Fibroblast of skin of right biceps (primary cell): ENCODE data around the gene RNF113B.

Source experiments
- DNase-seq: peaks from one replicate; pipeline ENCODE4 v3.0.0-alpha.2; 2013

The RNF113B gene

GRCh38 chr13:98173431-98174152 is 3.5 kb downstream of the RNF113B start:
- peak; percentile 88 for DNase-seq

DNA sequence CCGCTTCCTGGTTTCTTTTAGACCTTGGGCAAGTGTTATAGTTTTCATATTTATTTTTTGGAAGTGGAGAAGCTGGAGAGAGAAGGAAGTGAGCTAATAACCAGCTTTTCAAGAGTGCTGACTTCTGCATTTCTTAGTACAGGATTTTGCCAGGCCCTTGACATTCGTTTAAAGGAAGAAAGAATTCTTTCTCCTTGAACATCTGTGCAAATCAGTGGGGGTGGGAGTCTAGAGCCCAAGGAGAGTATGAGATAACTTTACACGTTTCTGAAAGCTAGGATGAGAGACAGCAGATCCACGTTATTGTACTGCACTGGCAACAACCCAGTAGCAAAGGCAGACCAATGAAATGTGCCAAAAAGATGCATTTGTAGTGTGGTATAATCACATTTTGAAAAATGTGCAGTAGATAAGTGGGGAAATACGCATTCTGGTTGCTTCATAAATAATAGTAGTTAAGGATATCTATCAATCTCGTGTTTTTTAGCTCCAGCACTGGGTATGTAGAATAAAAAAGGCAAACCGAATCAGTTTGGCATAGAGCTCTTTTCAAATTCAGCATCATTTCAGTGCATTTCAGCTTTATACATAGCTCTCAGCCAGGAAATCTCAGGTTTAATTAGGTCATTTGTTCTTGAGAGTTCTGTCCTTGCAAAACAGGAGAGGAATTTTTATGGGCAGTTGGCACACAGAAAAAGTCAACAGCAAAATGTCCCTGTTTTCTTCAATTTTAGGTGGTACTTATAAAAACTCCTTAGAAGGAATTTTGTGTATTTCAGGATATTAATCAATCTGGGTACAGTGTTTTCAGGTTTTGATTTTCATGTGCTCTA is 4.3 kb downstream of the RNF113B start:
- DNase-seq, result peak; percentile 23

DNA sequence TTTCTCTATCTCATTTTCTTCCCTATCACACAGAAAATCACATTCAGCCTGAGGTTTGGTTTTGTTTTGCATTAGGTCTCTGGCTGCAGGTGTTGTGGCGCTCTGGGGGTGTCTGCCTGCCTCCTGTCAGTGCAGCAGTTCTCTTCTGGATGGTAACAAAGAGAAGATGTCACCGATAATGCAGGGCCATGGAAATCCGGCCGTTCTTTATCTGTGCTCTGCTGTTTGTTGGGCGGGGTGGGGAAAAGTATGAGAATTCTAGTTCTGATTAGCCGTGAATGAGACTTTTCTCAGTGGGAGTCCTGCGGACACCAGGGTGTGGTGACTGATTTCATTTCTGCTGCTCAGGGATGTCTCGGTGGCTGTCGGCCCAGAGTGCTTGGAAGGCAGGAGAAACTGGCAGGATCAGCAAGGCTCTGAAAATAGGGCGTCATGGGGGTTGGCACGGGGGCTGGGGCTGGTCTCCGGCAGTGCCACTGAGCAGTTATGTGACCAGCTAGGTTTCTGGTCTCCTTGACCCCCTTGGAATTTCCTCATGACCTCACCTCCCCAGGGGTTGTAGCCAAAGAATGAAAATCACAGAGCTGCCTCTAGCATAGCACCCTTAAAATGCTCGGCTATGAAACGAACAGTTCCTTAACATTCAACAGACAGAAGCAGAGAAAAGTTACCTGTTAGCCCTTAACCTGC is 5.0 kb downstream of the RNF113B start:
- DNase-seq, result peak; percentile 55

DNA sequence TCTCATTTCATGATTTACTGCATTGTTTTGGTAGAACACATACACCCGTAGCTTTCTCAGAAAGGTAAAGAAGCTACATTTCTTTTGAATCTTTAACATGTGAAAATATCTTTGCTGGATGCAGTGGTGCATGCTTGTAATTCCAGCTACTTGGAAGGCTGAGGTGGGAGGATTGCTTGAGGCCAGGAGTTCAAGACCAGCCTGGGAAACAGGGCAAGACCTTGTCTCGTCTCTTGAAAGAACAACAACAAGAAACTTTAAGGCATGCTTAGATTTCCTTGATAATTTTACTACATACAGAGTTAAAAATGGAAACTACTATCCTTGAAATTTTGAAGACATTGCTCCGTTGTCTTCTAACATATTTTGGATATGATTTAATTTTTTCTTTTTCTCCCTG is 7.7 kb downstream of the RNF113B start:
- no peak for DNase-seq

DNA sequence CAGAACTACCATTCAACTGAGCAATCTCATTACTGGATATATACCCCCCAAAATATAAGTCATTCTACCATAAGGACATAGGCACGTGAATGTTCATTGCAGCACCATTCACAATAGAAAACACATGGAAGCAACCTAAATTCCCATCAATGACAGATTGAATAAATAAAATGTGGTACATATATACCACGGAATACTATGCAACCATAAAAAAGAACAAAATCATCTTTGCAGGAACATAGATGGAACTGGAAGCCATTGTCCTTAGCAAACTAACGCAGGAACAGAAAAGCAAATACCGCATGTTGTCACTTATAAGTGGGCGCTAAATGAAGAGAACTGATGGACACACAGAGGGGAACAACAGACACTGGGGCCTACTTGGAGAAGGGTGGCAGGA is 14.1 kb downstream of the RNF113B start:
- no peak for DNase-seq

DNA sequence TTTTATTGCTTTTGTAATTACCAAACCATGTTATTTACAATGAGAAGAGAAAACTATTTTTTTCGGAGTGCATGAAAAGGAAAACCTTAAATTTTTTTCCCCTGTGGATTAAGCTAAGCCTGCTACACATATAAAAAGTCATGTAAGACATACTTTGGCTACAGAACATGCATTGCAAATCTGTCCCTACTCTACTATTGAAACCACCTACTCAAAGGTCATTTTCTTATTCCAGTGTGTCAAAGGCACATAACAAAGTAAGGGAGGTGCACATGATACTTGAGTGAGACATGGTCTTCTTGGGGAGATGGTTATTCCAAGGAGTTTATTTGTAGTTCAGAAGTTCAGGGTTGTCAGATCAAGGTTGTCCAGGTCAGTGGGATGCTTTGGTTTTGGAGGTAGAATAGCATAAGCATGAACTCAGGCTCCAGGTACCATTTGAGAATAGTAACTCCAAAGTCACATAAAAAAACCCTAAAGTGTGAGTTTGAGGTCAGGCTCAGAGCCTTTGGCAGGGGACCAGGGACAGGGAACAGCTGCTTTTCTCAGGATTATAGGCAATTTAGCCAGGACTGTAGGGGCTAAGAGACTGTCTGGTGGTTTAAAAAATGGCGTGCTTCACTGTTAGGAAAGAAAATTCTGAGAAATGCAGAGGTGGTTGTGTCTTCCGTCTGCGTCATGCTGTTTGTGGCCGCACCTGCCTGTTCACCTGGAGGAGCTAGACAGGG is 18.7 kb downstream of the RNF113B start:
- no peak for DNase-seq

- no peak for DNase-seq
These were observed 19.5 kb downstream of the RNF113B start for GRCh38 chr13:98157609-98158008.

- DNase-seq, result no peak
These were observed 19.9 kb downstream of the RNF113B start for GRCh38 chr13:98157188-98157587.

DNA sequence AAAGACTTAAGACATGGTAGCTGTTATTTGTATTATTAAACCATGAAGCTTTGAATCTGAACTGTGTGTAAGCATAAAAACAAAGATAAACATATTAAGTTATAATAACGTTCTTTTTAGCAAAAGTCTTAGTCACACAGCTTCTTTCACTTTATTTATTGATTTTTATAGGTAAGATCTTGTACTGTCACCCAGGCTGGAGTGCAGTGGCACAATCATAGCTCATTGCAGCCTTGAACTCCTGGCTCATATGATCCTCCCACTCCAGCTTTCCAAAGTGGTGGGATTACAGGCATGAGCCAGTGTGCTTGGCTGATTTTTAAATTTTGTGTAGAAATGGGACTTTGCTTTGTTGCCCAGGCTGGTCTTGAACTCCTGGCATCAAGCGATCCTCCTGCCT is 20.8 kb downstream of the RNF113B start:
- DNase-seq, result no peak

DNA sequence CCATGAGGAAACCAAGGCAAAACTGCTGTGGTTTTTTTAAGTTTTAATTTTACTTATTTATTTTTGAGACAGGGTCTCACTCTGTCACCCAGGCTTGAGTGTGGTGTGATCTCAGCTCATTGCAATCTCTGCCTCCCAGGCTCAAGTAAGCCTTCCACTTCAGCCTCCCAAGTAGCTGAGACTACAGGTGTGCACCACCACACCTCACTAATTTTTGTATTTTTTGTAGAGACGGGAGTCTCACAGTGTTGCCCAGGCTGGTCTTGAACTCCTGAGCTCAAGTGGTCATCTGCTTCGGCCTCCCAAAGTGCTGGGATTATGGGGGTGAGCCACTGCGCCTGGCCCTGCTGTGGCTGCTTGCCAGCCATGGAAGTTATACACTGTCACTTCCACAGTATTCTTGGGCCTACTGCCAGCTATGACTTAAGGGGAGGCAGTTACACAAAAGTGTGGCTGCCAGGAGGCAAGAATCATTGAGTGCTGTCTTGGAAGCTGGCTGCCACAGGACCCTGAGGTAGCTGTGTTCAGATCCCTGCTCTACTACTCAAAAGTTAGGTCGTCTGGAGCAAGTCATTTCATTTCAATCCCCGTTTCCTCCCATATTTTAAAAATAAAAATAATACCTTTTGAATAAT is 21.5 kb downstream of the RNF113B start:
- DNase-seq, result peak; percentile 80

DNA sequence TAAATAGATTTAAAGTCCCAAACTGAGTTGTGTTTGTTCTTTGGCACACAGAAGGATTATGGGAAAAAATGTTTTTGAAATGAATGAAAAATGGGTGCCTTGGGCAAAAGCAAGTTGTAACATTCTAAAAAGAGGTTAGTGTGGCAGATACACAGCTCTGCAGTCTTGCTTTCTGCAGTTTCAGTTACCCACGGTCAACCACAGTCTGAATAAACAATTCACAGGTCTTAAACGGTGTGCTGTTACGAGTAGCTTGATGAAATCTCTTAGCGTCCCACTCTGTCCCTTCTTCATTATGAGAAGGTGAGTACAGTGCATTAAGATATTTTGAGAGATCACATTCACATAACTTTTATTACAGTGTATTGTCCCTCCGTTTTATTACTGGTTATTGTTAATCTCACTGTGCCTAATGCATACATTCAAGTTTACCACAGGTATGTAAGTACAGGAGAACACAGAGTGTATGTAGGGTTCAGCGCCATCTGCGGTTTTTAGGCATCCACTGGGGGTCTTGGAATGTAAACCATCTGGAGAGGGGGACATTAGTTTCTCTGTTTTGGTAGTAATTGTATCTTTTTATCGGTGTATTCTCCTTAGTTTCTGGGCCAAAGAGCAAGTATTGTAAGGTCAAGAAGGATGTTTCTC is 26.1 kb downstream of the RNF113B start:
- no peak for DNase-seq

DNA sequence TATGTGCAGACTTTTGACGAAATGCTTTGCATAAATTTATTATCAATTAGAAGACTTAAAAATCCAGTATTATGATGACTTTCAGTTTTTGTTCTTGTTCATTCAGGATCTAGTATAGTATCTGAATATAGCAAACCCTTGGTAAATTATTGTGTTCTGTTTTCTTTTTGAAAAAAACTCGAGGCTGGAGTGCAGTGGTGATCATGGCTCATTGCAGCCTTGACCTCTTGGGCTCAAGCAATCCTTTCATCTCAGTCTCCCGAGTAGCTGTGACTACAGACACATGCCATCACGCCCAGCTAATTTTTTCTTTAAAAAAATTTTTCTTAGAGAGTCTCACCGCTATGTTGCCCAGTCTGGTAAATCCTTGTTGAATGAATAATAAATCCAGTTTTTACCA is 29.5 kb downstream of the RNF113B start:
- no peak for DNase-seq

DNA sequence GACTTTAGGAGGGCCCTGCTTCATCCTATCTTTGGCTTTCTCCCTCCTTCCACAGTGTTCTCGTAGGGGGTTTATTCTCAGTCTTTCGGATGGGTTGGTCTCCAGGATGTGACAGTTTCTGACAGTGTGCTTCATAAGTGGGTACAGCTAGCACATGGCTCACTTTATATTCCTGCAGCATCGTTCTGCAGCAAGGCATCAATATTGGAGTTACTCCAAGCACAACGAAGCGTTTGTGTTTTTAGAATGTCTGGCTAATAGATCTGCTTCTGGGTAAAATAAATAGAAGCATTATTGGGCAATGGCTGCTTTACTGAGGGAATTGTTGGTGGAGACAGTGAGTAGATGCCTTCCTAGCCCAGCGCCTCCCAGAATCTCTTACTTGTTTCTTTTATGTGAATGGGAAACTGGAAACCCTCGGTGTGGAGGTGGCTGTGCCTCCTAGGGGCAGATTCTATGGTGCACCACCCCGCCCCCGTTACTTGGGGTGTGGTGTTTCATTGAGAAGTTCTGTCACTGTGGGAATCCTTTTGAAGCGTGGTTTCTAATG is 32.2 kb downstream of the RNF113B start:
- peak; percentile 69 for DNase-seq

DNA sequence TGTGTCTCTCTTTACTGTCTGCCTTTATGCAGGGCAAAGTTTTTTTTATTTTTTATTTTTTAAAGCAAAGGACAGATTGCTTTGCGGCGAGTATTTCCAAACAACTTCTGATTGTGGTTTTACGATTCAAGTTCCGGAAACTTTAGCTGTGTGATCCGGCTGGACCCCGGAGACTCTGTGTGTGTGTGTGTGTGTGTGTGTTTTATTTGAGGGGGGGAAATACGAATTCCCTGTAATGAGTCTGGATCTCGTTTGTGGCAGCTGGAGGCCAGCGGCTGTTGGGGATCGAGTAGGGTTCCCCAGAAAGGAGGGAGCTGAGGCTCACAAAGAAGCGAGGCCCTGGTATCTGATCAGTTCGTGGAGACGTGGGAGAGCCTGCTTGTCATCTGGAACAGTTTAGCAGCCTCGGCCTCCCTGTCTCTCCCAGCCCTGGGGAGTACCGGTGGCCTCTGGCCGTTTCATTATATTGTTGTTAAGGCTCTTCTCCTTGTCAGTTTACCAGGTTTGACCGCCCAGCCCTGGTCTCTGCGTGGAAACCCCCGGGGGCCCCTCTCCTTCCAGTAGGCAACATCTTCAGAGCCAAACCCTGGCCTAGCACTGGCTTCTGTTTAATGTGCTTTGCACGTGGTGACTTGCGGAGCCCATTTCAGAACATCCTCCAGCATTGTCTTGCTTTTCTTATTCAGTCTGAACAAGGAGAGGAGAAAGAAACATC is 32.9 kb downstream of the RNF113B start:
- peak; percentile 61 for DNase-seq

DNA sequence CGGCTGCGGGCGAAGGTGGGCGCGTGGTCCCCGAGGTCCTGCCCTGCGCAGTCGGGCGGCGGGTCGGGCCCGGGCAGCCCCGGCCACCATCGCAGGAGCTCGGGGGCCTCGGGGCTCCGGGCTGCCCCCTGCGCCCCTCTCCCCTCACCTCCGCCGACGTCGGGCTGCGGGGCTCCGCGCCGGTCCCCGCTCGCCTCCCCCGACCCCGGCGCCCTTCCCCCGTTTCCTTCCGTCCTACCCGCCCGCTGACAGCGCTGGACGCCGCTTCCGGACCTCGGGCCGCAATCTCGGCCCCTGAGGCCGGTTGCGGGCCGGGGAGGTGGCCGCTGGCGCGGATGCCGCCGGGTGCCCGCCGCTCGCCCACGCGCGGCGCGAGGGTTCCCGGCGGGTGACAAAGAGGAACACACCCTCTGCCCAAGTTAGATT is 33.5 kb downstream of the RNF113B start:
- DNase-seq, result no peak

- no peak for DNase-seq
These were observed 33.9 kb downstream of the RNF113B start for GRCh38 chr13:98143157-98143553.

DNA sequence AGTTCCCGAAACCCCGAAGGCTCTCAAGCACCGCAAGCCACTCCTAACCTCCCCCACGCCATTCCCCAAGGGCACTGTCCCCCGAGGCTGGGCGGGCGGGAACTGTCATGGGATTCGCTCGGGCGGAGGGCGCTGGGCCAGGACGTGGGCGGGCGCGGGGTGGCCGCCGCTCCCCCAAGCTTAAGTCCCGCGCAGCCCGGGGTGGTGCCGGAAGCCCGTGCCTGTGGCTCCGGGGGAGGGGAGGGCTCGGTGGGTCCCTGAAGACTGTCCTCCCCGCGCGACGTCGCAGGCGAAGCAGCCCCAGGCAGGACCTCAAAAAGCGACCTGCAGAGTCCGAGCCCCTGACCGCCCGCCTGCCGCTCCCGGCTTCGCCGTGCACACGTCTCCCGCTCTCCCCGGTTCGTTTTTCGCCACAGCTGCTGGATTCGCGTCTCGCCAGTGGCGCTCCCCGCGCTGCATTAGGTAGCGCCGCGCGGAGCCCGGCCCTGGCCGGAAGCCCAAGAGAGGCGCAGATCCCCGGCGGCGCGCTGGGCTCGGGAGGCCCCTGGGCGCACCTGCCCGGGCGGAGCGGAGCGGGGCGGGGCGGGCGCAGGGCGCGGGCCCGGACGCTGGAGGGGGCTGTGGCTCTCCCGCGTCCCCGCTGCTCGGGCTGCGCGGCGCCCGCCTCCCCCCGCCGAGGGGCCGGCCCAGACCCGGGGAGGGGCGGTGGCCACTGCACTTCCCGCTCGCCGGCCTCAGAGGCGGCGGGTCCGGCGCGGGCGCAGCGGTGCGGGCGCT is 34.5 kb downstream of the RNF113B start, which contains the start of gene FARP1:
Gene FARP1 (plus strand): TSS at position 715 of the 777 bp plus-strand sequence. CDS start 70,149 bp downstream, outside the sequence.
- DNase-seq, result peak; percentile 76

DNA sequence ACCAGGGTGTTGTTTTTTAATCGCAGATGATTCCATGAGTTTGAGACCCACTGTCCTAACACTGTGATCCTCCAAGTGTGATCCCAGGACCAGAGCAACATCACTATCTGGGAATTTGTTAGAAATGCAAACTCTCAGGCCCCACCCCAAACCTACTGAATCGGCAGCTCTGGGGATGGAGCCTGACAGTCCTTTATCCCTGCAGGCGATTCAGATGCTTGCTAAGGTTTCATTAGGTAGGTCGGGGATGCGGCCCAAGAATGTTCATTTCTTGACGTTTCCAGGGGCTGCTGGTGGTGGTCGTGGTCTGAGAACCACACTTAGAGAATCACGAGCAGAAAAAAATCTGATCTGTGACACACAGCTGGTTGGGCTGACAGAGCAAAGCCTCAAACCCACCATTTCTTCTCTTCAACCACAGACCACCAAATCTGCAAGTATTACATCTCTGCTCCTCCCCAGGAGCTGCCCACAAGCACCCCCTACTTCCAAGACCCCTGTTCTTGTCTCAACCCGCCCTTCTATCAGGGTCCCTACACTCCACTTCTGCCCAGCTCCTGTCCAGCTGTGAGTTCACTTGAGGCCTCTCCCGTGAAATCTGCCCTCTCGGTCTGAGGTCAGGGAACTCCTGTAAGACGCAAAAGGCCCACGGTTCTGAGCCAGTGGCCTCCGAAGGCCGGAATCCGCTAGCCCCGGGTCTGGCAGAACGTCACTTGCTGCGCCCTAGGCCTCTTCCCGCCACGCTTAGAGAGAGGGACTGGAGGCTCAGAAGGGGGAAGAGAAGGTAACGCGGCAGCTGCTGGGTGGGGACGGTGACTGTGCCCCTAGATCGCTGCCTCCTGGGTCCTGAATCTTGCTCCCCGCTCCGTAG is 35.3 kb downstream of the RNF113B start:
- no peak for DNase-seq

DNA sequence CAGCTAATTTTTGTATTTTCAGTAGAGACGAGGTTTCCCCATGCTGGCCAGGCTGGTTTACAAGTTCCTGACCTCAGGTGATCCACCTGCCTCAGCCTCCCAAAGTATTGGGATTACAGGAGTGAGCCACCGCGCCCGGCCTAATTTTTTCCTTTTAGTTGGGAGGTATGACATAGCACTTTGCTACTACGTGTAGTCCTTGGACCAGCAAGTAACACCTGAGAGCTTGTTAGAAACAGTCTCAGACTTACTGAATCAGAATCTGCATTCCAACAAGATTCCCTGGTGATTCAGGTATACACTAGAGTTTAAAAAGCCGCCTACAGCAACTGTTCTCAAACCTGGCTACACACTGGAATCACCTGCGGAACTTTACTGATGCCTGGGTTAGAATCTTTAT is 36.0 kb downstream of the RNF113B start:
- no peak for DNase-seq
